Natural killer cell treated with Interleukin-12 subunit alpha and Interleukin-12 subunit beta and Interleukin-15 and Interleukin-18, amount 100 ng/mL, for 72 hours (primary cell): ENCODE data around the gene ITGB8. TPM values are rescaled to one million over a fixed set of nuclear protein-coding genes. Genes with fewer than 3 reads are reported as not detected.
A peak's percentile ranks its signal among the peaks of the same experiment; 100 is the strongest.

ENCODE experiments used
- ATAC-seq, 2 donors: fragments of 150-1000 bp; cut with Tn5 transposase in 1 of 2; sonication (Bioruptor Pico), chemical (Tn5 transposase) in 1 of 2; 2 replicates each; pipeline ENCODE4 v1.10.0; 2021
- DNase-seq: peaks from one replicate; pipeline ENCODE4 v3.0.0; 2022; ENCODE audit warnings: low spot score
- H3K27ac Mint-ChIP-seq, 2 donors: 1 replicate in 1 of 2; 2 replicates in 1 of 2; pipeline ENCODE4 v1.8.0; 2022; ENCODE audit warnings: mixed read lengths in 2 of 2, mild to moderate bottlenecking in 1 of 2, moderate library complexity in 1 of 2
- H3K27me3 Mint-ChIP-seq, 2 donors: 1 replicate in 1 of 2; 2 replicates in 1 of 2; pipeline ENCODE4 v1.8.0; 2022; ENCODE audit warnings: mixed read lengths in 2 of 2
- H3K36me3 Mint-ChIP-seq: one replicate; pipeline ENCODE4 v1.8.0; 2022; ENCODE audit warnings: mixed read lengths
- H3K4me1 Mint-ChIP-seq, 2 donors: 1 replicate in 1 of 2; 2 replicates in 1 of 2; pipeline ENCODE4 v1.8.0; 2022; ENCODE audit warnings: low read depth in 2 of 2, mixed read lengths in 2 of 2, mild to moderate bottlenecking in 1 of 2
- H3K4me3 Mint-ChIP-seq: one replicate; pipeline ENCODE4 v1.8.0; 2022; ENCODE audit warnings: mixed read lengths
- H3K9me3 Mint-ChIP-seq: 2 replicates; pipeline ENCODE4 v1.8.0; 2022; ENCODE audit warnings: mixed read lengths
- total RNA-seq, 2 donors: library from RNA; stranded (reverse); gene quantifications; one replicate each; pipeline ENCODE4 v1.2.3, GENCODE V29; 2022

ITGB8 gene
- total RNA-seq, 2 donors from 2014 or later, result 0.10 to 1.3 TPM

- Mint-ChIP-seq H3K9me3 (no peaks in the 10 kb centered on the region), H3K36me3 (no peaks in the 10 kb centered on the region), H3K4me1 (no peaks in the 10 kb centered on the region), H3K4me3 (no peak overlapping the region), H3K27me3 (no peaks in the 10 kb centered on the region), H3K27ac (no peak overlapping the region)
- DNase-seq, result no peak
- ATAC-seq, result no peak
Observed at GRCh38 chr7:20411372-20411771, 80.7 kb downstream of the ITGB8 start.

DNA sequence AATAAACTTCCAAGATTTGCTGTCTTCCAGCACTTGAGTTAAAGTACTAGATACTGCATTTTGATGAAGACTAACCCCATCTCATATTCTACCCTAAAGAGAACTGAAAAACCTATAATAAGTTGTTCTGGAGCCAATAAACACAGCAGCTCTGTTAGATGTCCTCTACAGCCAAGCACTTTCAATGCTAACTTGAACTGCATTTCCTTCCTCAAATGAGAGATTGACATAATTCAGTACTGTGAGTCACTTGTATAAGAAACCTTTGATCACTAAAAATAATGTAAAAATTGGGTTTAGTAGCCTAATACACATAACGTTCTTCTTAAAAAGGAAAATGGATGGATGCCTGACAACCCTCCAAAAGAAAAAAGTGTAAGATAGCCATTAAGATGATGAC is 81.3 kb downstream of the ITGB8 start:
- no peak for DNase-seq
- Mint-ChIP-seq H3K9me3 (peaks cover 1% of the 10 kb centered on the region), H3K4me1 (no peaks in the 10 kb centered on the region), H3K27me3 (no peaks in the 10 kb centered on the region), H3K4me3 (no peak overlapping the region), H3K27ac (no peak overlapping the region), H3K36me3 (no peaks in the 10 kb centered on the region)
- no peak for ATAC-seq

DNA sequence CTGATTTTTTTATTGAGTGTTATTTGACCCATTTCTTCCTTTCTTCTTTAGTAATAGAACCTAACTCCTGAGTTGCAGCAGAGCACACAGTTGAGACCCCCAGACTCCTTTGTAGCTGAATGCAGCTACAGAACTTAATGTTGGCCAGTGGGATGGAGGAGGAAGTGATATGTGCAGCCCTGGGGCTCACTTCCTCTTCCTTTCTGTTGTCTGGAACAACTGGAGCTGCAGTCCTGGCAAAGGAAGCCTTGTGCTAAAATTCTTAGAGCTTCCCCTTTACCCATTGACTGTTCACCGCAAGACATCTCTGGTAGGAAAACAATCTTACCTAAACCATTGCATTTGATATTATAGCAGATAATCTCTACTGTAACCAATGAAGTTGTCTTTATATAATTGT is 86.6 kb downstream of the ITGB8 start:
- Mint-ChIP-seq H3K36me3 (no peaks in the 10 kb centered on the region), H3K9me3 (peaks cover 4% of the 10 kb centered on the region), H3K4me3 (no peak overlapping the region), H3K27me3 (no peaks in the 10 kb centered on the region), H3K27ac (no peak overlapping the region), H3K4me1 (no peaks in the 10 kb centered on the region)
- ATAC-seq (no peak), DNase-seq (no peak)

GRCh38 chr7:20417675-20418382 is 87.1 kb downstream of the ITGB8 start:
- ATAC-seq, result no peak
- no peaks in the 10 kb centered on the region for H3K27me3 Mint-ChIP-seq
- H3K27ac Mint-ChIP-seq, result no peak overlapping the region
- H3K9me3 Mint-ChIP-seq, result peaks cover 4% of the 10 kb centered on the region
- no peaks in the 10 kb centered on the region for H3K36me3 Mint-ChIP-seq
- no peak for DNase-seq
- no peaks in the 10 kb centered on the region for H3K4me1 Mint-ChIP-seq
- no peak overlapping the region for H3K4me3 Mint-ChIP-seq

GRCh38 chr7:20424500-20424899 is 93.8 kb downstream of the ITGB8 start:
- Mint-ChIP-seq H3K27ac (no peak overlapping the region), H3K27me3 (no peaks in the 10 kb centered on the region), H3K9me3 (no peaks in the 10 kb centered on the region), H3K36me3 (no peaks in the 10 kb centered on the region), H3K4me3 (no peak overlapping the region), H3K4me1 (no peaks in the 10 kb centered on the region)
- ATAC-seq (no peak), DNase-seq (no peak)

DNA sequence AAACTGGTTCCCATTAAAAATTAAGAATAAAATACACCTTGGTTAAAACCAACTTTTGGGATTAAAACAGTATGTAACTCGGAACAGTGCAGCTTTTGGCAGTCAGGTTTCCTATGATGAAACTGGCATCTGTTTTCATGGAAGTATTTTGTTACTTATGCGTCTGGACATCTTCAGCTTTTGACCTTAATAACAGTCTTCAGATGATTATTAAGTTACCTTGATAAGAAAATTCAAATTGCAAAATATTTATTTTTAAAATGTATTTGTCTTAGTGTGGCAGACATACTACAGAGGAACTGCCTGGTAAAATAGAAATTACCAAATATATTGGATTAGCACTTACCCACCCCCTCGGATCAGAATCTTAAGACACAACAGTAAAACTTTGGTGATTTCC is 100.0 kb downstream of the ITGB8 start:
- Mint-ChIP-seq H3K36me3 (no peaks in the 10 kb centered on the region), H3K9me3 (no peaks in the 10 kb centered on the region), H3K4me3 (no peak overlapping the region), H3K4me1 (no peaks in the 10 kb centered on the region), H3K27ac (no peak overlapping the region), H3K27me3 (no peaks in the 10 kb centered on the region)
- no peak for ATAC-seq
- no peak for DNase-seq

GRCh38 chr7:20431146-20431545 is 100.4 kb downstream of the ITGB8 start:
- no peak overlapping the region for H3K27ac Mint-ChIP-seq
- DNase-seq (no peak), ATAC-seq (no peak)
- H3K27me3 Mint-ChIP-seq, result no peaks in the 10 kb centered on the region
- H3K9me3 Mint-ChIP-seq, result no peaks in the 10 kb centered on the region
- no peaks in the 10 kb centered on the region for H3K36me3 Mint-ChIP-seq
- H3K4me3 Mint-ChIP-seq, result no peak overlapping the region
- no peaks in the 10 kb centered on the region for H3K4me1 Mint-ChIP-seq

DNA sequence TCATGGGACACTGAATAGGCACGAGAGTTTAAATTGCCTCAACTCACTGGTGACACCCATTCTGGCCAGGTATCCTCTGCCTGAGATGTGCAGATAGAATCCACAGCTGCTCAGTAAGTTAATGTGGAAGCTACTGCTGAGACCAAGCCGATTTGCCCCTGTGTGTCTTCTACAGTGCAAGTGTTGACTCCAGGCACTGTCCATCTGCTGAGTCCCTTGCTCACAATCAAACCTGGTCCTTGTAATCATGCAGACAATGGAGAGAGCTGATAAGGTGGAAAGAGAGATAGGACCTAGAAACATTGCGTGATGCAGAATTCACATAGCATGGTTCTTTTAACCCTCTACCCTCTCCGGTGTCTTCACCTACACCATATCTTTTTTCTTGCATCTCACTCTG is 101.4 kb downstream of the ITGB8 start:
- no peaks in the 10 kb centered on the region for H3K27me3 Mint-ChIP-seq
- H3K4me3 Mint-ChIP-seq, result no peak overlapping the region
- DNase-seq, result no peak
- H3K27ac Mint-ChIP-seq, result no peak overlapping the region
- ATAC-seq, result no peak
- H3K4me1 Mint-ChIP-seq, result no peaks in the 10 kb centered on the region
- H3K36me3 Mint-ChIP-seq, result no peaks in the 10 kb centered on the region
- no peaks in the 10 kb centered on the region for H3K9me3 Mint-ChIP-seq

DNA sequence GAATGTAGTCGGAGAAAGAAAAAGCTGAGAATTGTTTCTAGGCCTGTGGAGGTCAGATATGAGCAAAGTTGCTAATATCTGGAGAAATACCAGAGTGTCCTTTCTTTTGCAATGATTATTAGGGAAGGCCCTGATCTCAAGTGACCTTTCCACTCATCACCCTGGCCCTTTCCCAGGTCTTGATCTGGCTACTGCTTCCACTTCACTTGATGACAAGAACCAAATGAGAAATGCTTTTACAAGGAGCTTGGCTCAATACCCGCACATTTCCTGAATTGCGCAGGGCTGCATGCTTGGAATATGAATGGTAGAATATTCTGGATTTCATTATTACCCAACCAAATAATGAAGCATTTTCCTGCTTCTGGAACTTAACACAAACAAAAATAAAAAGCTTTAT is 104.6 kb downstream of the ITGB8 start:
- Mint-ChIP-seq H3K27ac (no peak overlapping the region), H3K4me3 (no peak overlapping the region), H3K9me3 (no peaks in the 10 kb centered on the region), H3K36me3 (no peaks in the 10 kb centered on the region), H3K4me1 (no peaks in the 10 kb centered on the region), H3K27me3 (no peaks in the 10 kb centered on the region)
- ATAC-seq (no peak), DNase-seq (no peak)

GRCh38 chr7:20438248-20438647 is 107.5 kb downstream of the ITGB8 start:
- ATAC-seq, result no peak
- Mint-ChIP-seq H3K9me3 (peaks cover 11% of the 10 kb centered on the region), H3K4me1 (no peaks in the 10 kb centered on the region), H3K4me3 (no peak overlapping the region), H3K36me3 (no peaks in the 10 kb centered on the region), H3K27me3 (no peaks in the 10 kb centered on the region), H3K27ac (no peak overlapping the region)
- DNase-seq, result no peak

- Mint-ChIP-seq H3K27ac (no peak overlapping the region), H3K36me3 (no peaks in the 10 kb centered on the region), H3K4me3 (no peak overlapping the region), H3K27me3 (no peaks in the 10 kb centered on the region), H3K9me3 (peaks cover 11% of the 10 kb centered on the region), H3K4me1 (no peaks in the 10 kb centered on the region)
- DNase-seq (no peak), ATAC-seq (no peak)
Observed at GRCh38 chr7:20438694-20439376, 108.1 kb downstream of the ITGB8 start.

DNA sequence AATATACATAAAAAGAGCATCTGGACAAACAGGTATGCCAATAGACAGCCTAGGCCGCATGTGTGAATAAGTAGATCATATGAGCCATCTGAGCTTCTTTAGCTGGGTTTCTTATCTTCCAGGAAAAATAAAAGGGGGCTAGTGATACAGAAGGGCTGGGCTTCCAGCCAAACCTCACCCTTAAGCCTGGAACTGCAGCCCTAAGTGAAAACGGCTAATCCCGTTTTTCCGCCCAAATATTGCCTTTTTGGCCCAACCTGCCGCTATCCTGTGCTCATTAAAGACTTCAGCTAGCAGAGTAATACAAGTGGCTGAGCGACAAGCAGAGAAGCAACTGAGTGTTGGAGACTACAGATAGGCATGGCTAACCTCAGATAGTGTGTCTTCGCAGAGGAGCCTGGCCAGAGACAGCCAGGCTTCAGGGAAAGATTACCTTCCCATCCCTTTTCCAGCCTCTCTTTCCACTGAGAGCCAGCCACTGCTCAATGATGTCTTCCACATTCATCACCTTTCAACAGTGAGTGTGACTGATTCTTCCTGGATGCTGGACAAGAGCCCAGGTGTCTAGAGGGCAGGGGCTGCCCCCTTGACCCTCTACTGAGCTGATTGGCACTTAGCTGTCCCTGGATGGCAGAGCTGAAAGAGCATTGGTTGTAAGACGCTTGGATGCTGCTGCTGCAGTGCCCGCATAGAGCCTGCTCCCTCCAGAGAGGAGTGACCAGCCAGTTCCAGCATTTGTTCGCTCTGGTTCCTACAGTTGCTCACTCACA is 108.9 kb downstream of the ITGB8 start:
- Mint-ChIP-seq H3K4me3 (no peak overlapping the region), H3K9me3 (peaks cover 11% of the 10 kb centered on the region), H3K4me1 (no peaks in the 10 kb centered on the region)

DNA sequence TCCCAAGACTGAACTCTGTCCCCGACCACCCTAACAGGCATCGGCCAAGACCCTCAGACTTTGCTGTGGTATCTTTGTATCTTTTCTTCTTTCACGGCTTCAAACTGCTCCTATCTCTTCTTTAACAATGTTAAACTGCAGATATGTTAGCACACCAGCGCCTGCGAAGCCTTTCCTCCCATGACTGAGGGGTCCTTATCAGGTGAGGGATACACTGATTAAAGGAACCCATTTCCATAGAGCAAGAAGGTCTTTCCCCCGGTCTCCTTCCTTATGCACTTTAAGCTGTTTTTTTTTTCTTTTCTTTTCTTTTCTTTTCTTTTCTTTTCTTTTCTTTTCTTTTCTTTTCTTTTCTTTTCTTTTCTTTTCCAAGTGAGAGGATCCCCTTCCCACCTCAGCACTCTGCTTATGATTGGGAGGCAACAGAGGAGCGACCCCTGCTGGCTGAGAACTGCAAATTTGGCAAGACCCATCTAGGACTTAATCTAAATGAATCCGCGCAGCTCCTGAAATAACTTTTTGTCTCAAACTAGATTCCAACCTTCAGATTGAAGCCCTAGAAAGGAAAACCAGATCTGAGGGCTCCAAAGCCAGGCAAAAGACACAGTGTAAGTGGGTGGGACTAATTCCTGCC is 109.9 kb downstream of the ITGB8 start:
- ATAC-seq, result no peak
- no peak for DNase-seq
- Mint-ChIP-seq H3K27me3 (no peaks in the 10 kb centered on the region), H3K27ac (no peak overlapping the region), H3K4me1 (no peaks in the 10 kb centered on the region), H3K9me3 (peaks cover 15% of the 10 kb centered on the region), H3K36me3 (no peaks in the 10 kb centered on the region), H3K4me3 (no peak overlapping the region)

More for the DNA sequence above, 108.9 kb downstream of the ITGB8 start:
- Mint-ChIP-seq H3K36me3 (no peaks in the 10 kb centered on the region), H3K27ac (no peak overlapping the region), H3K27me3 (no peaks in the 10 kb centered on the region)
- ATAC-seq (peak in 1 of 2 donors; percentile 33), DNase-seq (no peak)

- Mint-ChIP-seq H3K27me3 (no peaks in the 10 kb centered on the region), H3K36me3 (no peaks in the 10 kb centered on the region), H3K4me3 (no peak overlapping the region), H3K9me3 (peaks cover 16% of the 10 kb centered on the region), H3K27ac (no peak overlapping the region), H3K4me1 (no peaks in the 10 kb centered on the region)
- ATAC-seq (no peak), DNase-seq (no peak)
Observed at GRCh38 chr7:20441346-20441745, 110.6 kb downstream of the ITGB8 start.
